HEK293 (cell line): ENCODE results near the gene TMEM240.
A peak's percentile ranks its signal among the peaks of the same experiment; 100 is the strongest.

ENCODE experiments used
- GLI4 ChIP-seq: fragments of 450-650 bp; formaldehyde crosslinking; IDR thresholded peaks from 2 replicates; pipeline ENCODE4 v1.5.1; 2016; ENCODE audit warnings: missing biosample characterization, missing genetic modification characterization
- IKZF3 ChIP-seq: fragments of 450-650 bp; IDR thresholded peaks from 2 replicates; pipeline ENCODE4 v1.5.0; 2018; ENCODE audit warnings: missing biosample characterization, mild to moderate bottlenecking, missing genetic modification characterization, moderate library complexity
- KLF10 ChIP-seq: fragments of 450-650 bp; IDR thresholded peaks from 2 replicates; pipeline ENCODE4 v1.5.1; 2018; ENCODE audit warnings: missing biosample characterization, mild to moderate bottlenecking, missing genetic modification characterization
- KLF16 ChIP-seq: fragments of 450-650 bp; formaldehyde crosslinking; IDR thresholded peaks from 2 replicates; pipeline ENCODE4 v1.5.1; 2017; ENCODE audit warnings: missing biosample characterization, missing genetic modification characterization
- SP2 ChIP-seq: fragments of 450-650 bp; formaldehyde crosslinking; IDR thresholded peaks from 2 replicates; pipeline ENCODE4 v1.5.1; 2016; ENCODE audit warnings: missing biosample characterization, missing genetic modification characterization
- TCF7L2 ChIP-seq: IDR thresholded peaks from 2 replicates; pipeline ENCODE4 v1.6.1; 2011; ENCODE audit warnings: low read depth, mild to moderate bottlenecking, inconsistent platforms, low read length, moderate library complexity, borderline replicate concordance
- ZBTB17 ChIP-seq: fragments of 450-650 bp; formaldehyde crosslinking; IDR thresholded peaks from 2 replicates; pipeline ENCODE4 v1.5.1; 2016; ENCODE audit warnings: missing biosample characterization, missing genetic modification characterization
- ZBTB20 ChIP-seq: fragments of 450-650 bp; formaldehyde crosslinking; IDR thresholded peaks from 2 replicates; pipeline ENCODE4 v1.5.1; 2016; ENCODE audit warnings: missing biosample characterization, missing genetic modification characterization
- ZBTB21 ChIP-seq: fragments of 450-650 bp; formaldehyde crosslinking; IDR thresholded peaks from 2 replicates; pipeline ENCODE4 v1.5.1; 2017; ENCODE audit warnings: missing biosample characterization, missing genetic modification characterization
- ZFP3 ChIP-seq: fragments of 450-650 bp; formaldehyde crosslinking; IDR thresholded peaks from 2 replicates; pipeline ENCODE4 v1.5.1; 2016; ENCODE audit warnings: low read depth, missing biosample characterization, missing genetic modification characterization
- ZFP37 ChIP-seq: fragments of 450-650 bp; formaldehyde crosslinking; IDR thresholded peaks from 2 replicates; pipeline ENCODE4 v1.5.1; 2016; ENCODE audit warnings: missing biosample characterization, missing genetic modification characterization
- ZFP41 ChIP-seq: fragments of 450-650 bp; formaldehyde crosslinking; IDR thresholded peaks from 2 replicates; pipeline ENCODE4 v1.5.1; 2016; ENCODE audit warnings: missing biosample characterization, missing genetic modification characterization, borderline replicate concordance
- ZNF23 ChIP-seq: fragments of 450-650 bp; formaldehyde crosslinking; IDR thresholded peaks from 2 replicates; pipeline ENCODE4 v1.5.1; 2016; ENCODE audit warnings: missing biosample characterization, missing genetic modification characterization, borderline replicate concordance
- ZNF239 ChIP-seq: fragments of 450-650 bp; formaldehyde crosslinking; IDR thresholded peaks from 2 replicates; pipeline ENCODE4 v1.5.1; 2016; ENCODE audit warnings: missing biosample characterization, missing genetic modification characterization
- ZNF248 ChIP-seq: fragments of 450-650 bp; formaldehyde crosslinking; IDR thresholded peaks from 2 replicates; pipeline ENCODE4 v1.5.1; 2017; ENCODE audit warnings: missing biosample characterization, missing genetic modification characterization
- ZNF335 ChIP-seq: fragments of 450-650 bp; formaldehyde crosslinking; conservative IDR thresholded peaks from 2 replicates; pipeline ENCODE4 v1.5.1; 2016; ENCODE audit warnings: missing biosample characterization, missing genetic modification characterization
- ZNF341 ChIP-seq: fragments of 450-650 bp; formaldehyde crosslinking; IDR thresholded peaks from 2 replicates; pipeline ENCODE4; 2016; ENCODE audit warnings: low read depth, missing biosample characterization, missing genetic modification characterization
- ZNF501 ChIP-seq: fragments of 450-650 bp; formaldehyde crosslinking; IDR thresholded peaks from 2 replicates; pipeline ENCODE4 v1.5.1; 2016; ENCODE audit warnings: missing biosample characterization, missing genetic modification characterization
- ZNF561 ChIP-seq: fragments of 450-650 bp; IDR thresholded peaks from 2 replicates; pipeline ENCODE4 v1.5.1; 2018; ENCODE audit warnings: missing biosample characterization, missing genetic modification characterization, borderline replicate concordance
- ZNF600 ChIP-seq: fragments of 450-650 bp; formaldehyde crosslinking; IDR thresholded peaks from 2 replicates; pipeline ENCODE4 v1.5.1; 2016; ENCODE audit warnings: missing biosample characterization, missing genetic modification characterization
- ZNF610 ChIP-seq: fragments of 450-650 bp; formaldehyde crosslinking; IDR thresholded peaks from 2 replicates; pipeline ENCODE4 v1.5.1; 2016; ENCODE audit warnings: missing biosample characterization, missing genetic modification characterization, borderline replicate concordance
- ZNF76 ChIP-seq: fragments of 450-650 bp; formaldehyde crosslinking; IDR thresholded peaks from 2 replicates; pipeline ENCODE4; 2016; ENCODE audit warnings: low read depth, missing biosample characterization, missing genetic modification characterization, borderline replicate concordance
- ZNF792 ChIP-seq: fragments of 450-650 bp; formaldehyde crosslinking; IDR thresholded peaks from 2 replicates; pipeline ENCODE4 v1.5.1; 2016; ENCODE audit warnings: missing biosample characterization, missing genetic modification characterization
- ZNF843 ChIP-seq: fragments of 450-650 bp; formaldehyde crosslinking; IDR thresholded peaks from 2 replicates; pipeline ENCODE4 v1.5.1; 2016; ENCODE audit warnings: missing biosample characterization, missing genetic modification characterization
- ZXDB ChIP-seq: fragments of 450-650 bp; formaldehyde crosslinking; IDR thresholded peaks from 2 replicates; pipeline ENCODE4 v1.5.1; 2016; ENCODE audit warnings: missing biosample characterization, missing genetic modification characterization
- TF ChIP-seq, protein P1 (sequence below): fragments of 450-650 bp; formaldehyde crosslinking; IDR thresholded peaks from 2 replicates; pipeline ENCODE4; 2016; ENCODE audit warnings: missing biosample characterization, missing genetic modification characterization
- TF ChIP-seq, protein P2 (sequence below): fragments of 450-650 bp; formaldehyde crosslinking; IDR thresholded peaks from 2 replicates; pipeline ENCODE4 v1.5.1; 2017; ENCODE audit warnings: missing biosample characterization, missing genetic modification characterization
- TF ChIP-seq, protein P3 (sequence below): fragments of 450-650 bp; formaldehyde crosslinking; IDR thresholded peaks from 2 replicates; pipeline ENCODE4 v1.5.1; 2016; ENCODE audit warnings: missing biosample characterization, missing genetic modification characterization
- TF ChIP-seq, protein P4 (sequence below): fragments of 450-650 bp; formaldehyde crosslinking; IDR thresholded peaks from 2 replicates; pipeline ENCODE4 v1.5.1; 2016; ENCODE audit warnings: missing biosample characterization, missing genetic modification characterization
- TF ChIP-seq, protein P5 (sequence below): fragments of 450-650 bp; IDR thresholded peaks from 2 replicates; pipeline ENCODE4 v1.5.1; 2018; ENCODE audit warnings: missing biosample characterization, mild to moderate bottlenecking, missing genetic modification characterization
- TF ChIP-seq, protein P6 (sequence below): fragments of 450-650 bp; formaldehyde crosslinking; IDR thresholded peaks from 2 replicates; pipeline ENCODE4 v1.5.1; 2016; ENCODE audit warnings: missing biosample characterization, missing genetic modification characterization

The TMEM240 gene

DNA sequence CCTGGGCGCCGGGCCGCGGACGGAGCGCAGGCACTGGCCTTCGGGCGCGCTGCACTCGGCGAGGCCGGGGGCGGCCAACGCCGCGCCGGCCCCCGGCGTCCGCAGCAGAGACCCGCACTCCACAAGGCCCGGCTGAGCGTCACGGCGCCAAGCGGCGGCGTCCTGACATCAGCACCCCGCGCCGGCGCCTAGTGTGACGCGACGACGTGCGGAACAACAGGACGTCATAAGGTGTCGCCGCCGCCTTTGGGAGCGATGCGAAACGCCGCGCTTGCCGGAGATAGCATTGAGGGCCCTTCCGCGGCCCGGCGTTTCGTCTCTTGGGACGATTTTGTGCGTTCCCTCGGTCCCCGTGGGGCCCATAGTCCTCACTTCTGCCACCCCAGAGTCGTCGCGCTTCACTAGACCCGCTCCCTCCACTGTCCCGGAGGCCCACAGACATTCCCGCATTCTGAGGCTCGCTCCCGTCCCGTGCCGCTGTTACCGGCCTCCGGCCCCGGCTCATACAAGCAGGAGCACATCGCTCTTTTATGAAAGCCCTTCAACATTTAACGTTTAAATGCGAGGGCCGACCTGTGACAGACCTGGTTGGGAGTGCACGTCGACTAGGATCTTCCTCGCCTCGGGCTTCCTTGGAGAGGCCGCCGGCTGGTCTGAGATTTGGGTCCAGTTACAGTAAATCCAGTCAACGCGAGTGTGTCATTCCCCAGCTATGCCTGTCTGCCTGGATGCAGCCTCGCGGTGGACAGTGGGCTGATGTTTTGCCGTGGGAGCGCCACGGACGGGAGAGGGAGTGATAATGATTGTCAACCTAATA lies 34.5 kb upstream of the TMEM240 start, which contains the start of gene SSU72 (continued):
- TF ChIP-seq, protein P1, sequence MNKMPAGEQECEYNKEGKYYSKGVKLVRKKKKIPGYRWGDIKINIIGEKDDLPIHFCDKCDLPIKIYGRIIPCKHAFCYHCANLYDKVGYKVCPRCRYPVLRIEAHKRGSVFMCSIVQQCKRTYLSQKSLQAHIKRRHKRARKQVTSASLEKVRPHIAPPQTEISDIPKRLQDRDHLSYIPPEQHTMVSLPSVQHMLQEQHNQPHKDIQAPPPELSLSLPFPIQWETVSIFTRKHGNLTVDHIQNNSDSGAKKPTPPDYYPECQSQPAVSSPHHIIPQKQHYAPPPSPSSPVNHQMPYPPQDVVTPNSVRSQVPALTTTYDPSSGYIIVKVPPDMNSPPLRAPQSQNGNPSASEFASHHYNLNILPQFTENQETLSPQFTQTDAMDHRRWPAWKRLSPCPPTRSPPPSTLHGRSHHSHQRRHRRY (tag by site-specific recombination) = no peak
- TF ChIP-seq ZNF792 = 0 out of 2 replicates have a peak, but pooled peaks have one; percentile 57
- peak; percentile 64 for TF ChIP-seq SP2 (tag by site-specific recombination)
- TF ChIP-seq KLF10 = 0 out of 2 replicates have a peak, but pooled peaks have one; percentile 37
- TF ChIP-seq, protein P2, sequence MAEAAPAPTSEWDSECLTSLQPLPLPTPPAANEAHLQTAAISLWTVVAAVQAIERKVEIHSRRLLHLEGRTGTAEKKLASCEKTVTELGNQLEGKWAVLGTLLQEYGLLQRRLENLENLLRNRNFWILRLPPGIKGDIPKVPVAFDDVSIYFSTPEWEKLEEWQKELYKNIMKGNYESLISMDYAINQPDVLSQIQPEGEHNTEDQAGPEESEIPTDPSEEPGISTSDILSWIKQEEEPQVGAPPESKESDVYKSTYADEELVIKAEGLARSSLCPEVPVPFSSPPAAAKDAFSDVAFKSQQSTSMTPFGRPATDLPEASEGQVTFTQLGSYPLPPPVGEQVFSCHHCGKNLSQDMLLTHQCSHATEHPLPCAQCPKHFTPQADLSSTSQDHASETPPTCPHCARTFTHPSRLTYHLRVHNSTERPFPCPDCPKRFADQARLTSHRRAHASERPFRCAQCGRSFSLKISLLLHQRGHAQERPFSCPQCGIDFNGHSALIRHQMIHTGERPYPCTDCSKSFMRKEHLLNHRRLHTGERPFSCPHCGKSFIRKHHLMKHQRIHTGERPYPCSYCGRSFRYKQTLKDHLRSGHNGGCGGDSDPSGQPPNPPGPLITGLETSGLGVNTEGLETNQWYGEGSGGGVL (tag by site-specific recombination) = no peak
- peak; percentile 81 for TF ChIP-seq ZNF501 (tag by site-specific recombination)
- TF ChIP-seq ZNF248 (tag by site-specific recombination) = no peak
- TF ChIP-seq, protein P3, sequence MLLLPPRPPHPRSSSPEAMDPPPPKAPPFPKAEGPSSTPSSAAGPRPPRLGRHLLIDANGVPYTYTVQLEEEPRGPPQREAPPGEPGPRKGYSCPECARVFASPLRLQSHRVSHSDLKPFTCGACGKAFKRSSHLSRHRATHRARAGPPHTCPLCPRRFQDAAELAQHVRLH = peak; percentile 33; the same call in 1 of the 2 replicates
- TF ChIP-seq ZNF341 (tag by site-specific recombination) = peak; percentile 31; the same call in 1 of the 2 replicates
- TF ChIP-seq, protein P4, sequence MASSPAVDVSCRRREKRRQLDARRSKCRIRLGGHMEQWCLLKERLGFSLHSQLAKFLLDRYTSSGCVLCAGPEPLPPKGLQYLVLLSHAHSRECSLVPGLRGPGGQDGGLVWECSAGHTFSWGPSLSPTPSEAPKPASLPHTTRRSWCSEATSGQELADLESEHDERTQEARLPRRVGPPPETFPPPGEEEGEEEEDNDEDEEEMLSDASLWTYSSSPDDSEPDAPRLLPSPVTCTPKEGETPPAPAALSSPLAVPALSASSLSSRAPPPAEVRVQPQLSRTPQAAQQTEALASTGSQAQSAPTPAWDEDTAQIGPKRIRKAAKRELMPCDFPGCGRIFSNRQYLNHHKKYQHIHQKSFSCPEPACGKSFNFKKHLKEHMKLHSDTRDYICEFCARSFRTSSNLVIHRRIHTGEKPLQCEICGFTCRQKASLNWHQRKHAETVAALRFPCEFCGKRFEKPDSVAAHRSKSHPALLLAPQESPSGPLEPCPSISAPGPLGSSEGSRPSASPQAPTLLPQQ (tag by site-specific recombination) = peak; percentile 83
- TF ChIP-seq ZBTB17 (tag by site-specific recombination) = peak; percentile 70
- peak; percentile 81 for TF ChIP-seq ZNF335 (tag by site-specific recombination)
- TF ChIP-seq IKZF3 (tag by site-specific recombination) = 0 out of 2 replicates have a peak, but pooled peaks have one; percentile 22
- peak; percentile 84 for TF ChIP-seq ZFP37 (tag by site-specific recombination)
- TF ChIP-seq KLF16 = peak; percentile 66; the same call in 1 of the 2 replicates
- TF ChIP-seq ZNF23 (tag by site-specific recombination) = no peak
- TF ChIP-seq ZNF239 (tag by site-specific recombination) = no peak
- TF ChIP-seq ZNF843 = peak; percentile 56
- TF ChIP-seq ZNF610 = 0 out of 2 replicates have a peak, but pooled peaks have one; percentile 56
- TF ChIP-seq, protein P5, sequence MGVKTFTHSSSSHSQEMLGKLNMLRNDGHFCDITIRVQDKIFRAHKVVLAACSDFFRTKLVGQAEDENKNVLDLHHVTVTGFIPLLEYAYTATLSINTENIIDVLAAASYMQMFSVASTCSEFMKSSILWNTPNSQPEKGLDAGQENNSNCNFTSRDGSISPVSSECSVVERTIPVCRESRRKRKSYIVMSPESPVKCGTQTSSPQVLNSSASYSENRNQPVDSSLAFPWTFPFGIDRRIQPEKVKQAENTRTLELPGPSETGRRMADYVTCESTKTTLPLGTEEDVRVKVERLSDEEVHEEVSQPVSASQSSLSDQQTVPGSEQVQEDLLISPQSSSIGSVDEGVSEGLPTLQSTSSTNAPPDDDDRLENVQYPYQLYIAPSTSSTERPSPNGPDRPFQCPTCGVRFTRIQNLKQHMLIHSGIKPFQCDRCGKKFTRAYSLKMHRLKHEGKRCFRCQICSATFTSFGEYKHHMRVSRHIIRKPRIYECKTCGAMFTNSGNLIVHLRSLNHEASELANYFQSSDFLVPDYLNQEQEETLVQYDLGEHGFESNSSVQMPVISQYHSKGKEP (tag by site-specific recombination) = peak; percentile 5; the same call in 1 of the 2 replicates
- TF ChIP-seq GLI4 (tag by site-specific recombination) = 0 out of 2 replicates have a peak, but pooled peaks have one; percentile 44
- peak; percentile 78; the same call in 1 of the 2 replicates for TF ChIP-seq ZNF76 (tag by site-specific recombination)
- peak; percentile 79 for TF ChIP-seq ZXDB (tag by site-specific recombination)
- peak; percentile 98 for TF ChIP-seq ZBTB21
- TF ChIP-seq ZBTB20 (tag by site-specific recombination) = peak; percentile 35; the same call in 1 of the 2 replicates
- TF ChIP-seq TCF7L2 = no peak
- peak; percentile 21; the same call in 1 of the 2 replicates for TF ChIP-seq ZNF561
- no peak for TF ChIP-seq ZFP3 (tag by site-specific recombination)
- TF ChIP-seq, protein P6, sequence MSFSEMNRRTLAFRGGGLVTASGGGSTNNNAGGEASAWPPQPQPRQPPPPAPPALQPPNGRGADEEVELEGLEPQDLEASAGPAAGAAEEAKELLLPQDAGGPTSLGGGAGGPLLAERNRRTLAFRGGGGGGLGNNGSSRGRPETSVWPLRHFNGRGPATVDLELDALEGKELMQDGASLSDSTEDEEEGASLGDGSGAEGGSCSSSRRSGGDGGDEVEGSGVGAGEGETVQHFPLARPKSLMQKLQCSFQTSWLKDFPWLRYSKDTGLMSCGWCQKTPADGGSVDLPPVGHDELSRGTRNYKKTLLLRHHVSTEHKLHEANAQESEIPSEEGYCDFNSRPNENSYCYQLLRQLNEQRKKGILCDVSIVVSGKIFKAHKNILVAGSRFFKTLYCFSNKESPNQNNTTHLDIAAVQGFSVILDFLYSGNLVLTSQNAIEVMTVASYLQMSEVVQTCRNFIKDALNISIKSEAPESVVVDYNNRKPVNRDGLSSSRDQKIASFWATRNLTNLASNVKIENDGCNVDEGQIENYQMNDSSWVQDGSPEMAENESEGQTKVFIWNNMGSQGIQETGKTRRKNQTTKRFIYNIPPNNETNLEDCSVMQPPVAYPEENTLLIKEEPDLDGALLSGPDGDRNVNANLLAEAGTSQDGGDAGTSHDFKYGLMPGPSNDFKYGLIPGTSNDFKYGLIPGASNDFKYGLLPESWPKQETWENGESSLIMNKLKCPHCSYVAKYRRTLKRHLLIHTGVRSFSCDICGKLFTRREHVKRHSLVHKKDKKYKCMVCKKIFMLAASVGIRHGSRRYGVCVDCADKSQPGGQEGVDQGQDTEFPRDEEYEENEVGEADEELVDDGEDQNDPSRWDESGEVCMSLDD (tag by site-specific recombination) = 0 out of 2 replicates have a peak, but pooled peaks have one; percentile 25
- TF ChIP-seq ZNF600 (tag by site-specific recombination) = peak; percentile 44
- TF ChIP-seq ZFP41 (tag by site-specific recombination) = no peak
